Skin of body (tissue), 2 donors: ENCODE measurements around the gene SAMD14. TPM values are rescaled to one million over a fixed set of nuclear protein-coding genes. Genes with fewer than 3 reads are reported as not detected.

ENCODE experiments used
- DNase-seq: peaks from one replicate; lab custom pipeline; 2025; lab: John Stamatoyannopoulos, UW
- total RNA-seq: library from RNA; depleted of rRNA; stranded (reverse); fragments of >200 nt; gene quantifications from one replicate; pipeline ENCODE4 v1.2.3, GENCODE V29; 2014

The SAMD14 gene
- 1.4 TPM for total RNA-seq

GRCh38 chr17:50129728-50130558 is at the start of gene SAMD14:
TSS of gene SAMD14 (minus strand) at chr17:50130160. CDS start at chr17:50124959, 5,201 bp downstream.
- no peak for DNase-seq

- DNase-seq, result peak; percentile 29
Observed at GRCh38 chr17:50177983-50178834, 48.2 kb upstream of the SAMD14 start.

- DNase-seq, result no peak
Observed at GRCh38 chr17:50177476-50177875, 47.5 kb upstream of the SAMD14 start.

- no peak for DNase-seq
Observed at GRCh38 chr17:50176559-50177357, 46.8 kb upstream of the SAMD14 start.

- no peak for DNase-seq
Observed at GRCh38 chr17:50175035-50175807, 45.3 kb upstream of the SAMD14 start.

- DNase-seq, result no peak
Observed at GRCh38 chr17:50174444-50174843, 44.5 kb upstream of the SAMD14 start.

- peak; percentile 76 for DNase-seq
Observed at GRCh38 chr17:50173335-50173941, 43.5 kb upstream of the SAMD14 start.

- peak; percentile 39 for DNase-seq
Observed at GRCh38 chr17:50172936-50173334, 43.0 kb upstream of the SAMD14 start.

GRCh38 chr17:50172130-50172529 is 42.2 kb upstream of the SAMD14 start:
- DNase-seq, result no peak

- DNase-seq, result no peak
Observed at GRCh38 chr17:50171371-50172071, 41.6 kb upstream of the SAMD14 start.

GRCh38 chr17:50170662-50171370 is 40.9 kb upstream of the SAMD14 start:
- no peak for DNase-seq

GRCh38 chr17:50169881-50170459 is 40.0 kb upstream of the SAMD14 start:
- no peak for DNase-seq

- DNase-seq, result peak; percentile 60
Observed at GRCh38 chr17:50169121-50169764, 39.3 kb upstream of the SAMD14 start.

- DNase-seq, result no peak
Observed at GRCh38 chr17:50168319-50168718, 38.4 kb upstream of the SAMD14 start.

- DNase-seq, result no peak
Observed at GRCh38 chr17:50167371-50167770, 37.4 kb upstream of the SAMD14 start.

GRCh38 chr17:50166518-50167181 is 36.7 kb upstream of the SAMD14 start:
- DNase-seq, result no peak

GRCh38 chr17:50165867-50166517 is 36.0 kb upstream of the SAMD14 start, which contains the start of gene SGCA:
TSS of gene SGCA (plus strand) at chr17:50166005. CDS start at chr17:50166041, 36 bp downstream.
- DNase-seq, result no peak
